ENCODE data around the gene ZFAND6. TPM values are rescaled to one million over a fixed set of nuclear protein-coding genes. Genes with fewer than 3 reads are reported as not detected.

The ZFAND6 gene
- polyA plus RNA-seq, 3 donors = 41.6 to 106 (median 99.6) TPM

GRCh38 chr15:80177156-80177555 lies 117.7 kb downstream of the ZFAND6 start:
- peaks cover 5% of the 10 kb centered on the region for H3K4me1 Mint-ChIP-seq
- Histone ChIP-seq H2AFZ (ENCODE audit: insufficient read depth, low read depth, low read length, poor library complexity, severe bottlenecking) (no peak overlapping the region), H3K9ac (ENCODE audit: insufficient read depth, low read length, poor library complexity, severe bottlenecking) (no peak overlapping the region), H3K27me3 (ENCODE audit: control insufficient read depth in 2 of 2, insufficient read depth in 2 of 2, low read length in 2 of 2) (no peaks in the 10 kb centered on the region), H4K20me1 (ENCODE audit: insufficient read depth, low read length) (no peaks in the 10 kb centered on the region), H3K4me1 (ENCODE audit: control insufficient read depth in 1 of 2, insufficient read depth in 2 of 2, low read length in 2 of 2) (peaks cover 0 to 4% of the 10 kb centered on the region in 2 donors), H3K9me3 (replicated peaks in 1 of 2; ENCODE audit: control insufficient read depth in 1 of 2, insufficient read depth in 1 of 2, low read length in 2 of 2) (no peaks in the 10 kb centered on the region), H3K36me3 (replicated peaks in 1 of 2; ENCODE audit: control insufficient read depth in 1 of 2, insufficient read depth in 2 of 2, low read length in 2 of 2) (peaks cover 46 to 78% of the 10 kb centered on the region in 2 donors), H3K27ac (ENCODE audit: low read depth in 1 of 2, low read length in 2 of 2) (no peak overlapping the region), H3K4me2 (replicated peaks; ENCODE audit: extremely low read depth, low read length, poor library complexity, severe bottlenecking) (no peak overlapping the region), H3K4me3 (replicated peaks in 1 of 3; ENCODE audit: low read depth in 2 of 3, low read length in 3 of 3) (no peak overlapping the region), H3K79me2 (ENCODE audit: insufficient read depth, low read length) (no peaks in the 10 kb centered on the region)
- intact Hi-C loops (cut with micrococcal nuclease) = no loop called here
- peaks cover 62 to 86% of the 10 kb centered on the region in 2 donors for H3K36me3 Mint-ChIP-seq
- peak in 1 of 3 donors; percentile 53 for DNase-seq
- peaks cover 0 to 1% (median 0%) of the 10 kb centered on the region in 3 donors for H3K27me3 Mint-ChIP-seq (ENCODE audit: low read depth in 3 of 3)
- no peak for TF ChIP-seq CTCF (IDR thresholded peaks at IDR 0.05)
- H3K9me3 Mint-ChIP-seq = no peaks in the 10 kb centered on the region
- H3K4me3 Mint-ChIP-seq = no peak overlapping the region
- peak overlapping the region in 1 of 7 donors; percentile 36 for H3K27ac Mint-ChIP-seq
- 92% methylated on average over 1 of the region's 2 CpGs for WGBS (ENCODE audit: insufficient coverage)

DNA sequence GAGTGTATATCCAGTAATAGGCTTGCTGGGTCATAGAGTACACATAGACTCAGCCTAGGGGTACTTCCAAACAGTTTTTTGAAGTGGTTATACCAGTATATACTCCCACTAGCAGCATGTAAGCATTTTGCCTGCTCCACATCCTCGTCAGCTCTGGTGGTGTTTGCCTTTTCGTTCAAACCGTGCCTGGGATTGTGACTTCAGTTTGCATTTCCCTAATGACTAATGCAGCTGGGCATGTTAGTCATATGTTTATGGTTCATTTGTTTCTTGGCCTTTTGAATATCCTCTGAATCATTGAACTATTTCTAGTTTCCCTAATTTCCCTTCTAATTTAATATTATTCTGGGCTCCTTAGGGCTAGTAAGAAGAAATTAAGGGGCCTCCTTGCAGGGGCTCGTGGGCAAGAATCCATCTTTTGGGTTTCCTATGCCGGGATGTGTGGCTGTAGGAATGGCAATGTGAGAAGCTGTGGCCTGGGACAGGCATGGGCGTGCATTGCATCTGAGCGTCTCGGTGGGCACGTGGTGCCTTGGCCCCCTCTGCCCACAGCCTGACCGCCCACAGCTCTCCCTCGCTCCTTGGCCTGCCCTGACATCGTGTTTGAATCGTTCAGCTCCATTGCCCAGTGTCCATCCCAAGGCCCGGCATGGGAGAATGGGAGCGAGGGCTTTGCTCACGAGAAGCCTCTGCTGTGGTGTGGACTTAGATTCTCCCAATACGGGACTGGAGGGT lies 119.7 kb downstream of the ZFAND6 start:
- Histone ChIP-seq H3K27me3 (ENCODE audit: control insufficient read depth in 2 of 2, insufficient read depth in 2 of 2, low read length in 2 of 2) (no peaks in the 10 kb centered on the region), H3K4me3 (replicated peaks in 1 of 3; ENCODE audit: low read depth in 2 of 3, low read length in 3 of 3) (no peak overlapping the region), H2AFZ (ENCODE audit: insufficient read depth, low read depth, low read length, poor library complexity, severe bottlenecking) (no peak overlapping the region), H3K79me2 (ENCODE audit: insufficient read depth, low read length) (no peaks in the 10 kb centered on the region), H3K9me3 (replicated peaks in 1 of 2; ENCODE audit: control insufficient read depth in 1 of 2, insufficient read depth in 1 of 2, low read length in 2 of 2) (no peaks in the 10 kb centered on the region), H3K4me2 (replicated peaks; ENCODE audit: extremely low read depth, low read length, poor library complexity, severe bottlenecking) (no peak overlapping the region), H3K36me3 (replicated peaks in 1 of 2; ENCODE audit: control insufficient read depth in 1 of 2, insufficient read depth in 2 of 2, low read length in 2 of 2) (peaks cover 62 to 92% of the 10 kb centered on the region in 2 donors), H3K9ac (ENCODE audit: insufficient read depth, low read length, poor library complexity, severe bottlenecking) (no peak overlapping the region), H4K20me1 (ENCODE audit: insufficient read depth, low read length) (no peaks in the 10 kb centered on the region), H3K4me1 (ENCODE audit: control insufficient read depth in 1 of 2, insufficient read depth in 2 of 2, low read length in 2 of 2) (peaks cover 0 to 4% of the 10 kb centered on the region in 2 donors), H3K27ac (ENCODE audit: low read depth in 1 of 2, low read length in 2 of 2) (no peak overlapping the region)
- DNase-seq = no peak
- Mint-ChIP-seq H3K4me1 (peaks cover 5% of the 10 kb centered on the region), H3K9me3 (no peaks in the 10 kb centered on the region), H3K36me3 (peaks cover 72 to 89% of the 10 kb centered on the region in 2 donors), H3K4me3 (no peak overlapping the region), H3K27ac (peak overlapping the region in 2 of 7 donors; percentile 21 to 23), H3K27me3 (ENCODE audit: low read depth in 3 of 3) (peaks cover 0 to 1% (median 0%) of the 10 kb centered on the region in 3 donors)
- TF ChIP-seq CTCF (IDR thresholded peaks at IDR 0.05) = no peak
- 100% methylated on average over 11 of the region's 17 CpGs for WGBS (ENCODE audit: insufficient coverage)
- intact Hi-C loops (cut with micrococcal nuclease) = no loop called here

All from CD14-positive monocyte (primary cell).